Left cardiac atrium (tissue), 4 donors: ENCODE results near the gene FSTL3. TPM values are rescaled to one million over a fixed set of nuclear protein-coding genes. Genes with fewer than 3 reads are reported as not detected.
"Not testable (repeated sequence)": the region's sequence is repeated elsewhere in the genome, so short reads cannot be mapped to it uniquely, and the experiment has no call there.

Experiments
- ATAC-seq, 2 donors: fragments of 200-7000 bp; cut with Tn5 transposase; one replicate each; pipeline ENCODE4 v1.9.1; 2020; ENCODE audit warnings: mild to moderate bottlenecking in 2 of 2, moderate library complexity in 2 of 2
- DNase-seq: peaks from one replicate; pipeline ENCODE4 v3.0.0-alpha.2; 2020
- intact Hi-C, 2 donors: fragments of 100-400 bp; cut with DNase I; formaldehyde crosslinking; loops; one replicate each; pipeline versions ENCODE4 v1.14.1 to v1.15.1; 2022 to 2023
- total RNA-seq, 2 donors: library from RNA; stranded (reverse); fragmentation: NEBNext Ultra II Directional; extraction: Animal tissue kit (Norgen Biotek cat#: 25700); gene quantifications; one replicate each; pipeline ENCODE4 v1.2.1, GENCODE V29; 2021
- donor health status: DM: no; HTN: yes; CAD: no.
- donor health status: DM: no; HTN: yes; CAD: no; lungs with severe emphysema.
- donor health status: DM: yes; HTN: yes; CAD: no.
- donor health status: Dilated cardiomyopathy.

Gene FSTL3
- total RNA-seq, 2 donors from 2014 or later, result 33.5 to 118 TPM

DNA sequence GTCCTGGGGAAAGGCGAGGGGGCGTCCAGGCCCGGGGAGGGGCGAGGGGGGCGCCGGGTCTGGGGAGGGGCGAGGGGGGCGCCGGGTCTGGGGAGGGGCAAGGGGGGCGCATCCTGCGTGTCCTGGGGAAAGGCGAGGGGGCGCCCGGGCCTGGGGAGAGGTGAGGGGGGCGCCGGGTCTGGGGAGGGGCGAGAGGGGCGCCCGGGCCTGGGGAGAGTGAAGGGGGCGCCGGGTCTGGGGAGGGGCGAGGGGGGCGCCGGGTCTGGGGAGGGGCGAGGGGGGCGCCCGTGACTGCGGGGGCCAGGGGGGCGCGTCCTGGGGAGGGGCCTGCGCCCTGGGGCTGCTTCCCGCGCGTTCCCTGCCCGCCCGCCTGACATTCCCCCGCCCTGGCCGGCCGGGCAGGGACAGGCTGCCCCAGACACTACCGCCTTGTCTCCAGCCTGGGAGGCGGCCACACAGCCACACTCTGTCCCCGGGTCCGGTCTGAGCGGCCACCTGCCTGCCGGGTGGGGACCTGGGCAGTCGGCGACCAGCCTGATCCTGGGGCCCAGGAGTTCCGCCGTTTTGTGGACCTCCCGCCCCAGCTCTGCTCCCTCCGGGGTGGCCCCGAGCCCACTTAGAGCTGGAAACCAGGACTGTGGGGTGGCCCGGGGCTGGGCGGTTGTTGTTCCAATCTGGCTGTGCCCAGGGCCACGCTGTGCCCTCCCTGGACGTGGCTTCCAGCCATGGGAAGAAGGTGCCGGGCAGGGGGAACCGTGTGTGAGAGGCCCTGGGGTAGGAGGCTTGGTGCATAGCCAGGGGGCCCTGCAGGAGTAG, 44.4 kb downstream of the FSTL3 start:
- no peak for DNase-seq
- peak in 1 of 2 donors; percentile 19 for ATAC-seq
- intact Hi-C loops, result no loop called here

- peak in 1 of 2 donors; percentile 38 for ATAC-seq
- DNase-seq, result peak; percentile 82
- intact Hi-C loops, result no loop called here
These were observed 46.4 kb downstream of the FSTL3 start for GRCh38 chr19:722553-723101.

- DNase-seq (no peak), ATAC-seq (no peak)
- intact Hi-C loops, result no loop called here
These were observed 47.1 kb downstream of the FSTL3 start for GRCh38 chr19:723247-723646.

- intact Hi-C loops, result no loop called here
- ATAC-seq, result no peak
- DNase-seq, result no peak
These were observed 47.5 kb downstream of the FSTL3 start for GRCh38 chr19:723714-724113.

DNA sequence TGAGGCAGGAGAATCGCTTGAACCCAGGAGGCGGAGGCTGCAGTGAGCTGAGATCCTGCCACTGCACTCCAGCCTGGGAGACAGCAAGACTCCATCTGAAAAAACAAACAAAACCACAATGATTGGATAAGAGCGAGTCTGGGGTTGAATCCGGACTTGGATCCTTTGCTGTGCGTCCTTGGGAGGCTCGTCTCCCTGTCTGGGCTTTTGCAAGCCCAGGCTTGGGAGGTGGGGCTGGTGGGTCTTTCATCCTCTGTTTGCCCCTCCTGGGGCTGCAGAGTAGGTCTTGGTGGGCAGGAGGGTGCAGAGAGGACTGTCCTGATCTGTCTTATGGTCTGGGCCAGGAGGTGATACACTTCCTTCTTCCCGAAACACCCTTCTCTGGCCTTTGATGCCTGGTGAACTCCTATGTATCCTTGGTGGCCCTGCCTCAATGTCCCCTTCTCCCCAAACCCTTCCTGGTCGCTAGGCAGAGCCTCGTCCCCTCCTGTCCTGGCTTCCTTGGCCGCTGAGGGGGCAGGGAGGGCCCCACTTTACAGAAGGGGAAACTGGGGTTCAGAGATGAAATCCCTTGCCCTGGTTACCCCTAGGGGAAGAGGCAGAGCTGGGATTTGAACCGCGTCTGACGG, 49.4 kb downstream of the FSTL3 start:
- intact Hi-C loops, result no loop called here
- ATAC-seq (no peak), DNase-seq (no peak)

DNA sequence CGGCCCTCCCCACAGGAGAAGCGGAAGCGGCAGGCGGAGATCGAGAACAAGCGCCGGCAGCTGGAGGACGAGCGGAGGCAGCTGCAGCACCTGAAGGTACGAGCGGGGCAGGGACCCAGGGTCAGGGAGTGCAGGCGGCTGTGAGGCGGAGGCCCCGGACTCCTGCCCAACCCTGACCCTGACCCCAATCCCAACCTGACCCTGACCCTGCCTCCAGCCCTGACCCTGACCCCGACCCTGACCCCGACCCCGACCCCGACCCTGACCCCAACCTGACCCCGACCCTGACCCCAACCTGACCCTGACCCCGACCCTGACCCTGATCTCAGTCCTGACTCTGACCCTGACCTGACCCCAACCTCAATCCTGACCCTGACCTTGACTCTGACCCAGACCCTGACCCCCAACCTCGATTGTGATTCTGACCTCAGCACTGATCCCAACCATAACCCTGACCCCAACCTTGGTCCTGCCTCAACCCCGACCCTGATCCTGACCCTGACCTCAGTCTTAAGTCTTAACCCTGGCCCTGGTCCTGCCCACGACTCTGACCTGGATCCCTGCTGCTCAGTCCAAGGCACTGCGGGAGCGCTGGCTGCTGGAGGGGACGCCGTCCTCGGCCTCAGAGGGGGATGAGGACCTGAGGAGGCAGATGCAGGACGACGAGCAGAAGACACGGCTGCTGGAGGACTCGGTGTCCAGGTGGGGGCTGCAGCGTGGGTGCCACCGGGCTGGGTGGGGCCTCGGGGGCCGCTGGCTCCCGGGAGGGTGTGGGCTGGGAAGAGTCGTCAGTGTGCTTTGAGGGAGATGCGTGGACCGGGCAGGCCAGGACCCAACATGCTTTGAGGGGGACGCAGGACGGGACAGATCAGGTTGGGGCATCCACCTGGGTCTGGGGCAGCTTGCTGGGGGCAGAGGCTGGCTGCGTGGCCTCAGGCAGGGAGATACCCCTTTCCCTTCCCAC, 51.1 kb downstream of the FSTL3 start:
- ATAC-seq (peak in 1 of 2 donors; percentile 4), DNase-seq (peak; percentile 28)
- intact Hi-C loops, result no loop called here

DNA sequence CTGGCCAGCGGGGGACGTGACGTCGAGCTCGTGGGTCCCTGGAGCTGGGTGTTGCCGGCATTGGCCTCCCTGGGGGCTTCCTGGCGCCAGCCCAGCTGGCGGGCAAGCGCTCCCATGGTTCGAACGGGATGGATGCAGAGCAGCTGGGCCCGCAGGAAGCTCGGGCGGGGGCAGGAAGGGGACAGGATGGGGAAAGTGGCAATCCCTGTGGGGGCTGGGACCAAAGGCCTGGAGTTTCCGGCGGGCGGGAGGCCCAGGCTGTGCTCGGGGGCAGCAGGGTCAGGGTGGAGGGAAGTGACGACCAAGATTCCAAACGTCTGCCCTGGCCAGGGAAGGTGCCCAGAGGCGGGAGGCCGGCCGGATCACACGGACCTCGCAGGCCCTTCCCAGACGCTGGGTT, 51.8 kb downstream of the FSTL3 start:
- peak; percentile 91 for DNase-seq
- ATAC-seq, result peak; percentile 86 to 89
- intact Hi-C loops, result no loop called here

- intact Hi-C loops, DNase-seq, ATAC-seq: not testable (repeated sequence)
These were observed 53.4 kb downstream of the FSTL3 start for GRCh38 chr19:729564-729963.

DNA sequence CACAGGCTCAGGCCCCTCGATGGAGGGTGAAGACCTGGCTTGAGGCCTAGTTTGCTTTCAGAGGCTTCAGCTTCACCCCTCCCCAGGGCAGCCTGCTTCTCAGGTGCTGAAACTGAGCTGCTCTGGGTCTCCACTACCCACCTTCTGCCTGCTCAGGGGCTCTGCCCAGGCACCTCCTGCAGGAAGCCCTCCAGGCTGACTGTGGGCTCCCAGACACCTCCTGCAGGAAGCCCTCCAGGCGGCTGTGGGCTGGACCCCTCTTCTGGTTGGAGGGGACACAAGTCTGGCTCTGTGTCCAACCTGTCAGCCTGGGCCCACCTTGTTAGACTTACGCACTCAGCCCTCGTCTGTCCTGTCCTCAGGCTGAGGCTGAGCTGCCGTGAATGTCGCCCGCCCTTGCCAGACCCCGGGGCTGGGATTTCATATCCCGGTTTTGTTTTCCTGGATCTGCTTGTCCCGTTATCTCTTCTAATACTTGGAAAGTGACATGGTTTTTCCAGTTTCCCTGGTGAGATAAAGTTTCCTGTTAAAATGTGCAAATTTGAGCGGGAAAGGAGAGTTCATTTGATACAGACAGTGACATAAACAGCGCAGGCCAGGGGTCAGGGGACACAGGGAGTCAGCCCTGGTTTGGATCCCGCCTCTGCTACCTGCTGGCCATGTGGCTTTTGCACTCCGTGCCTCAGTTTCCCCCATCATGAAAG, 53.9 kb downstream of the FSTL3 start:
- peak; percentile 43 for DNase-seq
- ATAC-seq, result no peak
- intact Hi-C loops, result loop anchor here in 1 of 2 donors (5.0 to 10.0 kb wide), 2 partner anchors 63 to 155 kb away; partner anchors contain the start of gene BSG

GRCh38 chr19:731000-731399, 54.8 kb downstream of the FSTL3 start:
- ATAC-seq (no peak), DNase-seq (no peak)
- intact Hi-C loops, result loop anchor here in 1 of 2 donors (5.0 to 10.0 kb wide), 2 partner anchors 64 to 156 kb away; partner anchors contain the start of gene BSG

- ATAC-seq (no peak), DNase-seq (no peak)
- intact Hi-C loops, result loop anchor here in 1 of 2 donors (5.0 to 10.0 kb wide), 2 partner anchors 65 to 158 kb away; partner anchors contain the start of gene BSG
These were observed 56.2 kb downstream of the FSTL3 start for GRCh38 chr19:732148-733069.

Other genes with a start within 250 kb of the FSTL3 start
- 10 to 100 TPM; 10.7 to 19.4 TPM for gene SHC2, start 215.4 kb upstream of the FSTL3 start, total RNA-seq
- gene MADCAM1, start 179.9 kb upstream of the FSTL3 start, total RNA-seq, result under 1 TPM; 0.24 to 0.41 TPM
- gene TPGS1, start 168.9 kb upstream of the FSTL3 start, total RNA-seq, result 10 to 100 TPM; 12.1 to 14.9 TPM
- 10 to 100 TPM; 63.9 to 71.0 TPM for gene CDC34, start 144.6 kb upstream of the FSTL3 start, total RNA-seq
- 1 to 10 TPM in 1 of 2 donors, under 1 TPM in 1; 0.81 to 1.1 TPM for gene GZMM, start 132.3 kb upstream of the FSTL3 start, total RNA-seq
- 1,000 to 10,000 TPM in 1 of 2 donors, 100 to 1,000 TPM in 1; 847 to 1,152 TPM for gene BSG, start 103.8 kb upstream of the FSTL3 start, total RNA-seq
- gene HCN2, start 86.5 kb upstream of the FSTL3 start, total RNA-seq, result 1 to 10 TPM; 4.3 to 10.0 TPM
- gene POLRMT, start 42.9 kb upstream of the FSTL3 start, total RNA-seq, result 10 to 100 TPM; 33.7 to 43.6 TPM
- under 1 TPM in 1 of 2 donors, not detected in 1; 0.44 TPM for gene FGF22, start 36.5 kb upstream of the FSTL3 start, total RNA-seq
- 10 to 100 TPM; 19.2 to 35.9 TPM for gene RNF126, start 13.2 kb upstream of the FSTL3 start, total RNA-seq
- gene PRSS57, start 19.1 kb downstream of the FSTL3 start, total RNA-seq, result not detected
- gene PALM, start 32.5 kb downstream of the FSTL3 start, total RNA-seq, result 10 to 100 TPM; 48.9 to 49.7 TPM
- gene MISP, start 74.7 kb downstream of the FSTL3 start, total RNA-seq, result under 1 TPM in 1 of 2 donors, not detected in 1; 0.18 TPM
- gene PTBP1, start 121.1 kb downstream of the FSTL3 start, total RNA-seq, result 100 to 1,000 TPM in 1 of 2 donors, 10 to 100 TPM in 1; 90.1 to 131 TPM
- gene PLPPR3, start 145.6 kb downstream of the FSTL3 start, total RNA-seq, result under 1 TPM; 0.21 to 0.27 TPM
- gene AZU1, start 151.4 kb downstream of the FSTL3 start, total RNA-seq, result under 1 TPM in 1 of 2 donors, not detected in 1; 0.18 TPM
- gene PRTN3, start 164.6 kb downstream of the FSTL3 start, total RNA-seq, result not detected
- gene ELANE, start 175.9 kb downstream of the FSTL3 start, total RNA-seq, result 1 to 10 TPM; 1.5 to 2.4 TPM
- gene CFD, start 183.3 kb downstream of the FSTL3 start, total RNA-seq, result 100 to 1,000 TPM; 277 to 861 TPM
- 10 to 100 TPM; 25.4 to 27.4 TPM for gene MED16, start 216.8 kb downstream of the FSTL3 start, total RNA-seq
- gene RNU6-9, start 217.1 kb downstream of the FSTL3 start, total RNA-seq, result not detected
- gene R3HDM4, start 236.8 kb downstream of the FSTL3 start, total RNA-seq, result 10 to 100 TPM; 18.3 to 31.6 TPM
- gene KISS1R, start 240.9 kb downstream of the FSTL3 start, total RNA-seq, result not detected
- 1 to 10 TPM; 5.3 to 5.8 TPM for gene ARID3A, start 249.6 kb downstream of the FSTL3 start, total RNA-seq